Activated CD4-positive, CD25-positive, alpha-beta regulatory T cell treated with anti-CD3 and anti-CD28 coated beads, Interleukin-2, amount 50 U/mL, for 24 hours (primary cell): ENCODE results near the gene MIAT.

ENCODE experiments used
- ATAC-seq, 2 donors: fragments of 150-1000 bp; cut with Tn5 transposase; one replicate each; pipeline ENCODE4 v1.10.0; 2021; ENCODE audit warnings: mild to moderate bottlenecking in 1 of 2, moderate library complexity in 1 of 2

MIAT gene

GRCh38 chr22:26670459-26670858 is 13.1 kb downstream of the MIAT start:
- no peak for ATAC-seq

DNA sequence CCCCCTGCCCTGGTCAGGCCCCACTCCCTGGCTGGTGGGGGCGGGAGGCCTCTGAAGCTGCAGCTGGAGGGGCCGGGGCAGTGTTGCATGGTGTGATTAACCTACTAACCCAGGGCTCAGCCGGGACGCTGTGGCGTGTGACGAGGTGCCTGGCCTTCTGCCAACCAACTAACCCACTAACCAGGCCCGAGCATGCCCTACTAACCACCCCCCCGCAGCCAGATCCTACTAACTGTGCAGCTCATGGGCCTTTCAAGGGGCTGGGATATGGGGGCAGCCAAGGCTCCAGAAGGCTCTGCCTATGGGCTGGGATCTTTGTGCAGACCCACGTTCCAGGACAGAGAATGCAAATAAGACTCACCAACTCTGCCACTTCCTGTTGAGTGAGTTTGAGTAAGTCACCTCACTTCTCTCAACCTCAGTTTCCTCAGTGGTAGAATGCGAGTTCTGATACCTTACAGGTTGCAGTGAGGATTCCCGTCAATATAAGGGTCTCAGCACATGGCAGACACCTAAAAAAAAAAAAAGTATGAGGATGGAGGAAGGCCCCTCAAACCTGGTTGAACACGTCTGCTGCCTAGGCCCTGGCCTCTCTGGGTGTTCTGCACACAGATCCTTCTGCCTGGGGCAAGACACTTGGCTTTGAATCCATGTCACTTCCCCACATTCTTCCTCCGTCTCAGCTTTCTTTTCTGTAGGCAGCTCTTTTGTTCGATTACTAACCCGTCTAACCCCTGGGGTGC is 14.1 kb downstream of the MIAT start:
- ATAC-seq, result peak; percentile 45 to 49

GRCh38 chr22:26672060-26672471 is 14.7 kb downstream of the MIAT start:
- ATAC-seq, result peak; percentile 9 to 12

GRCh38 chr22:26672590-26673468 is 15.4 kb downstream of the MIAT start:
- ATAC-seq, result peak; percentile 73 to 77

DNA sequence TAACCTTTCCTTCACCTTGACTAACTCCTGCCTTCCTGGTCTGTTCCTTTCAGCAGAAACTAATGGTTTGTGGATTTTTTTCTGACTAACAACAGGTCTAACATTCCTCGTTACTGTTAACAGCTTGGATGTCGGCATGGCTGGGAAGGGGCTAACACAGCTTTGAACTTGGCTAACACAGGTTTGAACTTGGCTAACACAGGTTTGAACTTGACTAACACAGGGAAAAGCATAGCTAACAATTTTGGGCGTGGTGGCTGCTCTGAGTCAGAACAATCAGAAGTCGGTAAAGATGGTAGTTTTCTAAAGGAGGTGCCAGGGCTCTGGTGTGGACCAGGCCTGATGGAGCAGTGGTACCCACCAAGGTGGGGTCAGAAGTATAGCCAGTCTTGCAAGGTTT is 16.1 kb downstream of the MIAT start:
- ATAC-seq, result peak in 1 of 2 donors; percentile 2

- no peak for ATAC-seq
Measured at GRCh38 chr22:26674211-26675190, 17.1 kb downstream of the MIAT start.

GRCh38 chr22:26675687-26676268 is 18.4 kb downstream of the MIAT start:
- no peak for ATAC-seq

GRCh38 chr22:26677217-26677616 is 19.8 kb downstream of the MIAT start:
- ATAC-seq, result no peak

GRCh38 chr22:26679003-26679629 is 21.7 kb downstream of the MIAT start:
- peak; percentile 67 to 79 for ATAC-seq

DNA sequence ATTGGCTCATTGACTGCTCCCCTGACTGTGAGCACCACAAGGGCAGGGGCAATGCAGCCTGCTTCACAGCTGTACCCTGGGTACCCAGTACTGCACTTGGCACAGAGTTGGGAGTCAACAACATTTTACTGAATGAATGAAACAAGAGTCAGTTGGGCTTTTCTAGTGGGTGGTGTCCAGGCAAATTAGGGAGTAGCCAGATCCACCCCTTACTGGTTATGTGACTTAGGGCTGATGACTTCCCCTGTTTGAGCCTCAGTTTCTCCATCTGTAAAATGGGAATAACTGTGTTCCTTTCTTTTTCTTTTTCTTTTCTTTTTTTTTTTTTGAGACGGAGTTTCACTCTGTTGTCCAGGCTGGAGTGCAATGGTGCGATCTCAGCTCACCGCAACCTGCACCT is 23.1 kb downstream of the MIAT start:
- no peak for ATAC-seq

- ATAC-seq, result no peak
Measured at GRCh38 chr22:26681395-26681821, 24.0 kb downstream of the MIAT start.

DNA sequence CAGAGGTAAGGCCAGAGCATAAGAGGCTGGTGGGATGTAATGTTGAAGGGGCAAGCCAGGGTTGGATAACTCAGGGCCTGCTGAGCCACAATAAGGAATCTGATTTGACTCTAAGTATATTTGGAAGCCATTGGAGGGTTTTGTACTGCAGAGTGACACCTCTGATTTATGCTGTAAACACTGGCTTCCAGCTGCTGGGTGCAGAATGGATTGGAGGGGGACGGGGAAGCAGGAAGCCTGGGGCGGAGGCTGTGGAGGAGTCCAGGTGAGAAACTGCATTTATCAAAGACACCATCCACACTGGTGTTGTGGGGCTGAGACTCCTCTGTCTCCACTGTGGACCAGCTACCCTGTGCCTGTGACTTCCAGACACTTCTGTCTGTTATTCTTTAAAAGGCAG is 26.8 kb downstream of the MIAT start:
- ATAC-seq, result no peak

GRCh38 chr22:26685601-26686000 is 28.2 kb downstream of the MIAT start:
- no peak for ATAC-seq

DNA sequence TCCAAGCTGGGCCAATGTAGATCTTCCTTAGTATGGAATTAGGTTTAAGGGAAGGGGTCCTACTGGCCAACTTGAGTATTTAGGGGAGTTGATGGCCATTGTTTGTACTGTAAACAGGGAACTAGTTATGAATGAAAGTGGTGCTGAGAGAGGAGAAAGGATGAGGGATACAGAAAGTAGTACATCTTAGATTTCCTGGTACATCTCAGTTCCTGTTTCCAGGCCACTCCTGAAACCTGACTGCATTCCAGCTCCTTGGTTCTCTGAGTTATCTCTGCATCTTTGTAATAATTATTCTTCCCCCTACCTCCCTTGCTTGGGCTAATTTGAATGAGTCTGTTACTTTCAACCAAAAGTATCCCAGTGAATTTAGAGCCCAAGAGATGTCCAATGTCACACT is 30.1 kb downstream of the MIAT start:
- no peak for ATAC-seq

DNA sequence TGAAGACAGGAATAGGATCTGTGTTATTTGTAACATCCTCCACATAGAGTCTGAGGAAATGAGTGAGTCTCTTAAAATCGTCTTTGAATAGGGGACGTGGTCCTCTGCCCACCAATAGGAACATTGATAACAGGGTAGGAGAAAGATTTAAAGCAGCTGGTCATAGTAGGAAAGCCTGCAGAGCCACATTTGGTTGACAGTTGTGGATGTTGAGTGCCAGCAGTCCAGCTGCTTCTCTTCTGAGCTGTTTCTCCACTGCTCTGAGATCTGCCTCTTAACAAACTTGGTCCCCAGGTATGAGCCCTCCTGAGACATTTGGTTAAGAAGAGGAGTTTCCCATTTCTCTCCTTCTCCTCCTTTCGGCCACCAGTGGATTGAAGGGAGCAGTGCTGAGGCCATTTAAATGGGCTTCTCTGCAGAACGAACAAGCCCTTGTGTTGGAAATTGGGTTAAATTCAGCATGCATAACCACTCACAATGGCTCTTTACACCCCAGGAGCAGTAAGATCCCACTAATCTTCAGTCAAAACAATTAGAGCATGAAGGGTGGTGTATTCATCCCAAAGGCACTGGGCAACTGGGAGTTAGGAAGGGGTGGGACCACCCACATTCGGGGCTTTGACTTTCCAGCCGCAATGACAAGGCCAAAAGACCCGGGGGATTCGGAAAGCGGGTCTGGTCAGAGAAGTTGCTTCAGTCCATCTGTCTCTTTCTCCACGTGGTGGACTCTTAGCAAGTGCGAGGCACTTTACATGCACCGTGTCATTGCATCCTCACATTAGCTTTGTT is 32.3 kb downstream of the MIAT start:
- no peak for ATAC-seq

DNA sequence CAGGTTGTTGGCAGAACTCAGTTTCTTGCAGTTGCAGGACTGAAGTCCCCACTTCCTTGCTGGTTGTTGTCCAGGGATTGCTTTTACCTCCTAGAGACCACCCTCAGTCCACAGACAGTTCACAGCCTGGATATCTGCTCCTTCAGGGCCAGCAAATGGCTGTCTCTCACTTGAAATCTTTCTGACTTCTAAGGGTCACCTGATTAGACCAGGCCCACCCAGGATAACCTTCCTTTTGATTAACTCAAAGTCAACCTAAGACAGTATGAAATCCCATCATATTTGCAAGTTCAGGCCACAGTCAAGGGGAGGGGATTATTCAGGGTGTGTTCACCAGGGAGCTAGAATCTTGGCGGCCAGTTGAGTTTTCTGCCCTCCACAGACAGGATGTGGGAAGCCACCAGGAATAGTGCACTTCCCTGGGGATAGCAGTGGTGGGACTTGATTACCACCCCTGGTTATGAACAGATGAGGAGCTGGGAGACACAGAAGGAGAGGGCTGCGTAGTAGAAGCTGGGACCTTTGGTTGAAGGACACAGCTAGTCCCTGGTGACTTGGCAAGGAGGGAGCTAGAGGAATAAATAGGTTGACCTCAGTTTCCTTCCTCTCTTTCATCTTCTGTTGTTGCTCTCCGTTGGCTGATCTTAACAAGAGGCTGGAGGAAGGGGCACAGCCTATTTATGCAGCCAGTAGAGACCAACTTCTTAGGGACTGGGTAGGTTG is 33.4 kb downstream of the MIAT start:
- ATAC-seq, result no peak

GRCh38 chr22:26691377-26691716 is 34.0 kb downstream of the MIAT start:
- no peak for ATAC-seq

GRCh38 chr22:26692215-26692614 is 34.8 kb downstream of the MIAT start:
- ATAC-seq, result no peak

DNA sequence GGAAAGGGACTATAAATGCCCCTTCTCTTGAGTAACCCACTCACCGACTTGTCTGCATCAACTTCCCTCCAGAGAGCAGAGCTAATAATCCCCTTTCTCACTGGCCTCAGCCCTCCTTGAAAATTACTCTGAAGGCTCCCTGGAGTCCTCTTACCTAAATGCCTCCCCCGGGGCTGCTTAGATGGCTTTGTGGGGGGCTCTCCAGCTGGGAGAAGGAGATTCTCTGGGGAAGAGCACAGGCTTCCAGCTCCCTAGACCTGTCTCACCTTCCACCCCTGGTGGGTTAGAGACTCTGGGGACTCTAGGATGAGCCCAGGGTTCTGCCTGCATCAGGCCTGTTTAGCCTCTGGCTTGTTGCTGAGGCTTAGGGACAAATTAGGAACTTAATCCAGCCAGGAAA is 39.8 kb downstream of the MIAT start:
- ATAC-seq, result no peak

GRCh38 chr22:26700462-26700861 is 43.1 kb downstream of the MIAT start:
- no peak for ATAC-seq
